Measurements from ENCODE around the gene C6orf47. TPM values are rescaled to one million over a fixed set of nuclear protein-coding genes. Genes with fewer than 3 reads are reported as not detected.

The C6orf47 gene
- total and polyA plus RNA-seq, 2 of the 8 experiments (the other 6 are each of a cell fraction or from before 2014, with no cell fraction given): 4.7 to 14.6 TPM

- no peak for TF ChIP-seq CHD7 (IDR thresholded peaks at IDR 0.05; ENCODE audit: insufficient replicate concordance, low read length)
- no peak for TF ChIP-seq RFX5 (IDR thresholded peaks at IDR 0.05; ENCODE audit: borderline replicate concordance, low read depth, low read length)
- TF ChIP-seq ATF2 (IDR thresholded peaks at IDR 0.05; ENCODE audit: low read length): no peak
- no peak for TF ChIP-seq CEBPB (IDR thresholded peaks at IDR 0.05; ENCODE audit: low read depth, low read length)
- TF ChIP-seq KDM5A (IDR thresholded peaks at IDR 0.05; ENCODE audit: low read length): peak; percentile 37; the same call in 1 of the 2 replicates
- peak; percentile 67 for TF ChIP-seq TBP (IDR thresholded peaks at IDR 0.05; ENCODE audit: low read depth, low read length)
- TF ChIP-seq KDM4A (IDR thresholded peaks at IDR 0.05; ENCODE audit: low read depth, low read length, severe bottlenecking): peak; percentile 39
- no peak; a peak in 1 of 3 replicates for TF ChIP-seq POLR2A (IDR thresholded peaks at IDR 0.05; ENCODE audit: control extremely low read depth in 1 of 2, low read depth in 2 of 2, low read length in 2 of 2)
- no peak for TF ChIP-seq SP1 (IDR thresholded peaks at IDR 0.05; ENCODE audit: low read depth, low read length)
These were observed 4.4 kb upstream of the C6orf47 start, which contains the start of gene GPANK1 (continued) for GRCh38 chr6:31664790-31665500.
